GM19455 (cell line): ENCODE results near the gene CD7.

Experiments
- ATAC-seq: cut with Tn5 transposase; IDR thresholded peaks from one replicate; pipeline ENCODE4 v1.9.1; 2021; ENCODE audit not compliant: unreplicated experiment

CD7 gene

DNA sequence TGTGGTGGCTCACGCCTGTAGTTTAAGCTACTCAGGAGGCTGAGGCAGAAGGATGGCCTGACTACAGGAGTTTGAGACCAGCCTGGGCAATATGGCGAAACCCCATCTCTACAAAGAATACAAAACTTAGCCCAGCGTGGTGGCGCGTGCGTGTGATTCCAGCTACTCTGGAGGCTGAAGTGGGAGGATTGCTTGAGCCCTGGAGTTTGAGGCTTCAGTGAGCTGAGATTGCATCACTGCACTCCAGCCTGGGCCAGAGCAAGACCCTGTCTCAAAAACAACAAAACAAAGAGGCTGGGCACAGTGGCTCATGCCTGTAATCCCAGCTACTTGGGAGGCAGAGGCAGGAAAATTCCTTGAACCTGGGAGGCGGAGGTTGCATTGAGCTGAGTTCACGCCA lies 36.9 kb downstream of the CD7 start:
- no peak for ATAC-seq

- ATAC-seq: no peak
Measured at GRCh38 chr17:82278786-82279391, 38.5 kb downstream of the CD7 start.

DNA sequence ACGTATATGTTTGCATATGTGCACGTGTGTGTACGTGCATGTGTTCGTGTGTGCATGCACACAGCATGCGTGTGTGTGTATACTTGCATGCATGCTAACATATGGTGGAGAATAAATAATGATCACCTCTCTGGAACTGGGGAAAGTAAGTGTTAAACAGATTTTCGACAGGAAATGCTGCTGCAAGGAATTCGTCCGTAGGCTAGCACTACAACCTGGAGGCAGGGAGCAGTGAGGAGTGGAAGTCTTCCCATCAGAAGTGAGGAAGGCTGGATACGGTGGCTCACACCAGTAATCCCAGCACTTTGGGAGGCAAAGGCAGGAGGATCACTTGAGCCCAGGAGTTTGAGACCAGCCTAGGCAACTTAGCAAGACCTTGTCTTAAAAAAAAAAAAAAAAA lies 39.1 kb downstream of the CD7 start:
- no peak for ATAC-seq

- no peak for ATAC-seq
Measured at GRCh38 chr17:82277851-82278250, 39.6 kb downstream of the CD7 start.

DNA sequence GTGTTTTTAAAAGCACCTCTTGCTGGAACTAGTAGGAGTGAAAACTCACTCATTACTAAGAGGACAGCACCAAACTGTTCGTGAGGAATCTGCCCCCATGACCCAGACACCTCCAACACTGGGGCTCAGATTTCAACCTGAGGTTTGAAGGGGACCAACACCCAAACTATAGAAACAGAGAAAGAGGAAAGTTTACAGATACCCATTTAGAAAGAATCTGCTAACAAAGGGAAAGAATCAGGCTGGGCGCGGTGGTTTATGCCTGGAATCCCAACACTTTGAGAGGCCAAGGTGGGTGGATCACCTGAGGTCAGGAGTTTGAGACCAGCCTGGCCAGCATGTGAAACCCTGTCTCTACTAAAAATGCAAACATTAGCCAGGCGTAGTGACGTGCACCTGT lies 40.5 kb downstream of the CD7 start:
- ATAC-seq: no peak

GRCh38 chr17:82275326-82275725 lies 42.1 kb downstream of the CD7 start:
- no peak for ATAC-seq

GRCh38 chr17:82274134-82275020 lies 43.0 kb downstream of the CD7 start:
- no peak for ATAC-seq

GRCh38 chr17:82273327-82274133 lies 43.9 kb downstream of the CD7 start, which contains the start of gene CSNK1D:
Gene CSNK1D, minus strand, starts transcription at chr17:82273700. Its CDS starts 319 bp downstream, at chr17:82273381.
- ATAC-seq: peak; percentile 67

DNA sequence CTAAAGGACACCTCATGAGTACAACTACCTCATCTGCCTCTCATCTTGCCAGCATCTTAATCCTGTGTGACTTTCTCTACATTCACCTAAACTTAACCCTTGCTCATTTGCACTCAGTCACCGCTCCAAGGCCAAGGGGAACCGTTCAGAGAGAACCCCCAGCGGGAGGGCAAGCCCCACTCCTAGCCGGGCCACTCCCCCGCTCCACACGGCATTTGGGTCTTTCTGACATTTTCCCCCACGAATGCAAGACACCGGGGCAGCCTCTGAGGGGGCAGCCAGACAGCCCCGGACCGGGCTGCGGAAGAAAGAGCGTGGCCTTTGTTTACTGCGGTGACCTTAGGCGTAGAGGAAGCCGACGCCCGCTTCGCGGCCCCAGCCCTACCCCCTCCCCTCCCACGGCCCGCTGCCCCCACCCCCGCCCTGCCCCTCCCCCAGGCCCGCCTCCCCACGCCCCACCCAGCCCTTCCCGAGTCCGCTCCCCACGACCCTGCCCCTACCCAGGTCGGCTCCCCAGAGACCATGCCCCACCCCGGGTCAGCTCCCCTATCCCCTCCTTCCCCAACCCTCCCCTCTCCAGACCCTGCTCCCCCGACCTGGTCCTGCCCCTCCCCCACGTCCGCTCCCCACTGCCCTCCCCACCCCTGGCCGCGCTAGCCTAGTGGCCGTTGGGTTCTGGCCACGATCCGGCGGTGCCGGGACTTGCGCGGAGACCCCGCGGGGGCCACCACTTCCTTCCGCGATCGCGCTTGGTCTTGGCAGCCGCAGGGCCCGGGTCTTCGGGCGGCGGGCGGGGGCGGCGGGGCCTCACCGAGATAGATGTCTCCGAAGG lies 44.7 kb downstream of the CD7 start:
- no peak for ATAC-seq

DNA sequence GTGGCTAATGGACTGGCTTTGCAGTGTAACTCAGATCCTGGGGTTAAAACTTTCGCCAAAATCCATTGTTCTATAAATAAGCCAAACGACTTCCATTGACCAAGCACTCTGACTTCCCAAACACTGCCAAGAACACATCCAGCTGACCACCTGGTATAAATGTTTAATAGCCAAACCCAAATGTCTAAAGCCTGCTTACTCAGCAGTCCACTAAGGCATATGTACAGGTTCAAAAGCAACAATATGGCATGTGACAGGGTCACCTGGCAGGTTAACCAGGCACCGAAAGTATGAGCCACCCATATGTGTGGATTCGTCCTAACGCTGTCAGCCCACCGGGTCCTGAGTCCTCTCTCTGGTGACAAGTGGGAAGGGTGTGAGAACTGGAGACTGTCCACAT lies 46.0 kb downstream of the CD7 start:
- ATAC-seq: no peak

DNA sequence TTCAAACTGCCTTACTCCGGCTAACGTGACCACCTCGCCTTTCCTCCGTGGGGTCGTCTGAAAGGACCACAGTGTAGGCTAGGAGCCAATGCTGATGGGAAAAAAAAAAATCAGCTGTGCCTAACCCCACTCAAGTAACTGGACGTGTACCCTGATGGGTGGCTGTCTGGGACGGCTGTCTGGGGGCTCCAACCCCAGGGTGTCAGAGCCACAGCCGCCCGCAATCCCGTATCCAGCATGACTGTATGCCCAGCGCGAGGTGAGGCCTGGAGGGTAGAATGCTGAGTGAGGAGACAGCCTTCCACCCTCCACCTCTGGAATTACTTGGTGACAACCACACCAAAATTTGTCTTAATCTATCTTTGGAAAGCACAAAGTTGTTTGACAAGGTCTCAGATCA lies 46.8 kb downstream of the CD7 start:
- ATAC-seq: no peak

DNA sequence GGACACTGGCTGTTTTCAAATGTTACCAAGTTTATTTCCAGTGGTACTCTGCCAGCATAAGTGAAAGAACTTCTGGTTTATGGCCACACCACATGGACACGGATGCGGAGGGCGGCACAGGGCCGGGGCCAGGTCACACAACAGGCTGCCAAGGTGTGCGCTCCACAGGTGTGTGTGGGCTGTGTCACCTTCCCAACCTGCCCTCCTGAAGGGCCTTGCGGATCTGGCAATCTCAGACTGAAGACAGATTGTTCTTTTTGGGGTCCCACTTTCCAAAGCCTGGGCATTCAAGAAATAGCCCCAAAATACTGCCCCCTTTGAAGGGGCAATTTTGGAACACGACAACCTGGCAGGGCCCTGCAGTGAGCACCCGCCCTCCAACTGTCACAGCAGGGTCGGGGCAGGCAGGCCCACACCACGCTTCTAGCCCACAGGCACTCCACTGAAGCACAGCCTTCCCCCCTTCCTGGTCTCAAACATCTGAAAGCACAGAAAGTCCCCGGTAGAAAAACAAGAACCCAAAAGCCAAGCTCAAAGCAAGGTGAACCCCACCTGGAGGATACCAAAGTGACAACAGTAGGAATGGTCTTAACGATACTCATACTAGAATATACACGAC lies 47.4 kb downstream of the CD7 start:
- ATAC-seq: no peak

GRCh38 chr17:82269138-82269881 lies 48.1 kb downstream of the CD7 start:
- no peak for ATAC-seq

GRCh38 chr17:82267575-82268379 lies 49.6 kb downstream of the CD7 start:
- no peak for ATAC-seq

DNA sequence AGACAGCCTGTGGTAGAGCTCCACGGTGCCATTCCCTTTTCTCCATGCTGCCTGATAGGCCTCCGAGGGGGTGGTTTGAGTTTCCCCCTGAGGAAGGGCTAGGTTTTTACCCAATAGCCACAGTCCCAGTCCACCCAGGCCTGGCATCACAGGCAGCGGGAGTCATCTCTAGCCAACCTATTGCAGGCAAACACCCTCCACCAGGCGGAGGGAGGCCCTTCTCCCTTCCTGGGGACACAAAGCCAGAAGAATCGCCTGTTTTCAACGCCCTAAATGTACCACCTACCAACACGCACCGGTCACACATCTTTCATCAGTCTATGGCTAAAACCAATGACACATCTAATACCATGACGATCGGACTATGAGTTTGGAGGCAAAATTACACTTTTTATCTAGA lies 51.3 kb downstream of the CD7 start:
- ATAC-seq: no peak
